Measurements from ENCODE around the gene DDX3Y. TPM values are rescaled to one million over a fixed set of nuclear protein-coding genes. Genes with fewer than 3 reads are reported as not detected.

Gene DDX3Y
- total RNA-seq, 1 donor, result not detected

GRCh38 chrY:12905895-12906294 lies 1.2 kb downstream of the DDX3Y start:
- no peak for TF ChIP-seq CTCF (IDR thresholded peaks at IDR 0.05; ENCODE audit: insufficient read depth, low read length)
- no peak overlapping the region for H3K4me3 ChIP-seq (ENCODE audit: low read depth, low read length)
- DNase-seq (ENCODE audit: low read depth), result no peak

DNA sequence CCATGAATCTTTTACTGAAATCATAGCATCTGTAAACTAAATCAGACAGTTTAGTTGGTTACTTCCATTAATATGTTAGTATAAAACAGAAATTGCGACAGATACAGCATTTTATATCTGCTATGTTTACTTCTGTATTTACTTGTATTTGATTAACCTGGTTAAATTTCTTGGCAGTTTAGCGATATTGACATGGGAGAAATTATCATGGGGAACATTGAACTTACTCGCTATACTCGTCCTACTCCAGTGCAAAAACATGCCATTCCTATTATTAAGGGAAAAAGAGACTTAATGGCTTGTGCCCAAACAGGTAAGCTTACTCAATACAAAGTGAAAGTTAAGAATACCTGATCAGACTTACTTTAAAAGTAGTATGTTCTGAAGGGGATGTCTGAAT lies 8.9 kb downstream of the DDX3Y start:
- H3K4me3 ChIP-seq (ENCODE audit: low read depth, low read length), result no peak overlapping the region
- DNase-seq (ENCODE audit: low read depth), result no peak
- TF ChIP-seq CTCF (IDR thresholded peaks at IDR 0.05; ENCODE audit: insufficient read depth, low read length), result no peak

DNA sequence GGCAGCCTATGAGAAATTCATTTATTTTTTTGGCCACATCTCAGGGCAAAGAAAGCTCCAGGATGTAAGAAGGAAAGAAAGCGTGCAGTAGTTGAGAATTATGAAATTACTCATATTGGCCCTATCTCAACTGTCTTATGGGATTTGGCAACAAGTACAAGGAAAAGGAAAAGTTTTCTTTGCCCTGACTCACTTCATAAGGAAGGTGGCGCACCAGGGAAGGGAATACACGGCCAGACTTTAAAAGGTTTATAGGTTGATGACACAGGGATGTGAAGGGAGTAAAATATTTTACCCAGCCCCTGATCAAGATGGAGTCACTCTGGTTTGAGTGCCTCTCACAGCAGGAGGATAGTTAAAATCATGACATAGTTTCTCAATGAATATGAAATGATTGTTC lies 23.4 kb downstream of the DDX3Y start:
- no peak for DNase-seq (ENCODE audit: low read depth)
- no peak overlapping the region for H3K4me3 ChIP-seq (ENCODE audit: low read depth, low read length)
- TF ChIP-seq CTCF (IDR thresholded peaks at IDR 0.05; ENCODE audit: insufficient read depth, low read length), result no peak

DNA sequence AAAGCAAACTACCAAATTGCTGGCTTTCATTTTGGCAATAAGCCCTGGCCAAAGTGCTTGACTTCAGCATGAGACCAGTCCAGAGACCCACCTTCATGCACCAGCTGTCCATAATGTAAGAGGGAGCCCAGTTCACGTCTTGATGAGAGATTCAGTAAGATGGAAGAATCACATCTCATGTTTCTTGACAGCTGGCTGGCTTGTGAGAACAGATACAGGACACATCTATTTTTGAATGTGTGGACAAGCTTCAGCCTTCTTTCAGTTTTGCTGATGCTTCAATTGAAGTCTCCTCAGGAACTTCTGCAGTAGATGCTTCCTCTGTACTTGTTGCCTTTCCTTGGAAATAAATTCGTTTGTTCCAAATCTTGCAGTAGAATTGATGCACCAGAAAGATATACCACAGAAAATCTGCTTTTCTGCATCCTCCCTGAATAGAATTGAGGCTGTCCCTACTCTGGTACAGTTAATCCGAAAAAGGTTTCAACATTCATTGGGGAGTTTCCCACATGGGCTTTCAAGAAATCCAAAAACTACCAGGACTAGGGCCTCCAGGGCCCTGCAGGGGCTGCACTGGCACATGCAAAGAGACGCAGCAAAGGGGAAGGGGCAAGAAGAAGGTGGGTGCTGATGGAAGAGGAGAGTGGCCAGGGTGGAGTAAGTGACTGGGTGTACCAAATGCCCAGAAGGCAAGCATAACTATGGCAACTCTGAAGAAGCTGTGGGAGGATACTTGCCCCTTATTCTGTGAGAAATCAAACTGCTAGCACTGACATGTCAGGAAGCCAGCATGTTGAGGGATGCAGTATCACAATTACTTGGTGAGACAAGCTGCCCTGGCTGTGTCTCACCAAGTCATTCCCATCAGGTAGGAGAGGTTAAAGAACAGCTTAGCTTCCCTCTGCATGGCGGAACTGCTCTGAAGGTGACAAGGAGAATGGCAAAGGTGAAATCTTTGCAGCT lies 37.3 kb downstream of the DDX3Y start:
- H3K4me3 ChIP-seq (ENCODE audit: low read depth, low read length), result no peak overlapping the region
- no peak for DNase-seq (ENCODE audit: low read depth)
- TF ChIP-seq CTCF (IDR thresholded peaks at IDR 0.05; ENCODE audit: insufficient read depth, low read length), result no peak

Other genes starting within 250 kb of the DDX3Y start
- under 0.01 and 14.8 TPM in 2 replicates for gene USP9Y, start 203.6 kb upstream of the DDX3Y start, total RNA-seq (ENCODE audit: low replicate concordance)